Gastroesophageal sphincter (tissue), 4 donors: ENCODE measurements around the gene CCNL1. TPM values are rescaled to one million over a fixed set of nuclear protein-coding genes. Genes with fewer than 3 reads are reported as not detected.
"Not testable (repeated sequence)": the region's sequence is repeated elsewhere in the genome, so short reads cannot be mapped to it uniquely, and the experiment has no call there.

Source experiments
- ATAC-seq: fragments of 150-250 bp; one replicate; pipeline ENCODE4 v1.9.1; 2016; ENCODE audit warnings: mild to moderate bottlenecking, moderate library complexity
- H3K27ac ChIP-seq, 4 donors: fragments of 200-600 bp; sonication (generic) in 3 of 4; 1 replicate in 3 of 4; 2 replicates in 1 of 4; pipeline ENCODE4 v1.5.1; 2016 to 2019
- H3K27me3 ChIP-seq: fragments of 200-600 bp; sonication (generic); one replicate; pipeline ENCODE4 v1.5.1; 2019
- H3K36me3 ChIP-seq, 2 donors: fragments of 200-600 bp; sonication (generic); one replicate each; pipeline ENCODE4 v1.5.1; 2019; ENCODE audit warnings: control low read depth in 1 of 2
- H3K4me1 ChIP-seq, 3 donors: fragments of 200-600 bp; sonication (generic); 1 replicate in 2 of 3; 2 replicates in 1 of 3; pipeline ENCODE4 v1.5.1; 2016 to 2019; ENCODE audit warnings: control low read depth in 2 of 3
- H3K4me3 ChIP-seq, 2 donors: fragments of 200-600 bp; sonication (generic); one replicate each; pipeline ENCODE4 v1.5.1; 2019; ENCODE audit warnings: mild to moderate bottlenecking in 1 of 2, moderate library complexity in 1 of 2
- H3K9me3 ChIP-seq, 3 donors: fragments of 200-600 bp; sonication (generic); one replicate each; pipeline ENCODE4 v1.5.1; 2017 to 2019; ENCODE audit warnings: control low read depth in 2 of 3
- CTCF ChIP-seq, 4 experiments: fragments of 200-600 bp in 2 of 4; fragments of 450-650 bp in 2 of 4; sonication (generic) in 1 of 4; IDR thresholded peaks; one replicate each; pipeline ENCODE4 v1.5.1; 2017 to 2019; ENCODE audit warnings: antibody characterized with exemption in 4 of 4, mild to moderate bottlenecking in 2 of 4, moderate library complexity in 2 of 4
- EP300 ChIP-seq: sonication (generic); formaldehyde crosslinking; IDR thresholded peaks from one replicate; pipeline ENCODE4 v1.6.1; 2017; ENCODE audit warnings: antibody characterized with exemption, mild to moderate bottlenecking
- POLR2A ChIP-seq, 2 donors: fragments of 450-650 bp; IDR thresholded peaks; one replicate each; pipeline ENCODE4 v1.6.1; 2017; ENCODE audit warnings: antibody characterized with exemption in 2 of 2, mild to moderate bottlenecking in 2 of 2, moderate library complexity in 1 of 2
- POLR2AphosphoS5 ChIP-seq: sonication (generic); formaldehyde crosslinking; IDR thresholded peaks from one replicate; pipeline ENCODE4 v1.6.1; 2017; ENCODE audit warnings: antibody characterized with exemption
- WGBS, 2 donors: methylation state at CpG; one replicate each; pipeline ENCODE4 v1.1.5; 2018; ENCODE audit warnings: low coverage in 1 of 2; 5-methylcytosine and 5-hydroxymethylcytosine counted together
- total RNA-seq, 4 donors: library from RNA; depleted of rRNA; stranded (reverse); fragments of >200 nt; gene quantifications; one replicate each; pipeline ENCODE4 v1.1.0, GENCODE V29; 2016

CCNL1 gene
- total RNA-seq, 4 donors from 2014 or later, result 32.7 to 211 (median 92.6) TPM

- no peak overlapping the region for H3K27ac ChIP-seq
- 82 to 100% methylated on average over 2 to 3 of the region's 3 CpGs for WGBS, 2 donors
- H3K4me1 ChIP-seq, result peaks cover 0 to under 1% (median 0%) of the 10 kb centered on the region in 3 donors
- no peak overlapping the region for H3K4me3 ChIP-seq
- peaks cover 0 to 41% of the 10 kb centered on the region in 2 donors for H3K36me3 ChIP-seq
- TF ChIP-seq POLR2AphosphoS5 (no peak), CTCF (IDR thresholded peaks at IDR 0.05) (no peak), POLR2A (IDR thresholded peaks at IDR 0.05) (no peak), EP300 (no peak)
- H3K27me3 ChIP-seq, result no peaks in the 10 kb centered on the region
- H3K9me3 ChIP-seq, result peaks cover 0 to 2% (median 0%) of the 10 kb centered on the region in 3 donors
- no peak for ATAC-seq
Observed at GRCh38 chr3:157182879-157183278, 22.9 kb upstream of the CCNL1 start.

- peaks cover 5 to 21% (median 6%) of the 10 kb centered on the region in 3 donors for H3K4me1 ChIP-seq
- no peak for TF ChIP-seq CTCF (IDR thresholded peaks at IDR 0.05)
- TF ChIP-seq POLR2AphosphoS5, result no peak
- no peak for TF ChIP-seq EP300
- no peak for TF ChIP-seq POLR2A (IDR thresholded peaks at IDR 0.05)
- WGBS, 2 donors, result 83 to 97% methylated on average over 2 of the region's 2 CpGs
- no peak overlapping the region for H3K27ac ChIP-seq
- no peaks in the 10 kb centered on the region for H3K27me3 ChIP-seq
- H3K9me3 ChIP-seq, result no peaks in the 10 kb centered on the region
- no peak for ATAC-seq
- peaks cover 0 to 30% of the 10 kb centered on the region in 2 donors for H3K36me3 ChIP-seq
- H3K4me3 ChIP-seq, result no peak overlapping the region
Observed at GRCh38 chr3:157180262-157180661, 20.3 kb upstream of the CCNL1 start.

- H3K27me3 ChIP-seq, result no peaks in the 10 kb centered on the region
- peaks cover 0 to 21% of the 10 kb centered on the region in 2 donors for H3K36me3 ChIP-seq
- no peaks in the 10 kb centered on the region for H3K9me3 ChIP-seq
- no peak overlapping the region for H3K4me3 ChIP-seq
- H3K4me1 ChIP-seq, result peaks cover 5 to 23% (median 6%) of the 10 kb centered on the region in 3 donors
- WGBS, 2 donors, result 100% methylated on average over 1 of the region's 27 CpGs
- TF ChIP-seq POLR2AphosphoS5 (no peak), POLR2A (IDR thresholded peaks at IDR 0.05) (no peak), CTCF (IDR thresholded peaks at IDR 0.05) (no peak), EP300 (no peak)
- no peak overlapping the region for H3K27ac ChIP-seq
- no peak for ATAC-seq
Observed at GRCh38 chr3:157179365-157179803, 19.4 kb upstream of the CCNL1 start.

GRCh38 chr3:157178503-157179364, 18.8 kb upstream of the CCNL1 start:
- peaks cover 5 to 30% (median 6%) of the 10 kb centered on the region in 3 donors for H3K4me1 ChIP-seq
- not testable (repeated sequence) for H3K4me3 ChIP-seq, H3K27ac ChIP-seq, ATAC-seq, H3K27me3 ChIP-seq, H3K9me3 ChIP-seq
- WGBS, 2 donors, result no CpG with 5 or more reads among the region's 54 CpGs
- H3K36me3 ChIP-seq, result peaks cover 0 to 18% of the 10 kb centered on the region in 2 donors

- H3K27me3 ChIP-seq, H3K9me3 ChIP-seq, H3K27ac ChIP-seq, H3K4me3 ChIP-seq, ATAC-seq: not testable (repeated sequence)
- 75 to 84% methylated on average over 3 to 8 of the region's 9 CpGs for WGBS, 2 donors
- H3K36me3 ChIP-seq, result peaks cover 0 to 15% of the 10 kb centered on the region in 2 donors
- peaks cover 5 to 30% (median 6%) of the 10 kb centered on the region in 3 donors for H3K4me1 ChIP-seq
Observed at GRCh38 chr3:157177801-157178453, 18.0 kb upstream of the CCNL1 start.
